22Rv1 (cell line): ENCODE data around the gene AUTS2.

Experiments used
- H3K27ac ChIP-seq: fragments of 450-650 bp; 2 replicates; pipeline ENCODE4 v1.5.1; 2017
- ZFX ChIP-seq: fragments of 450-650 bp; IDR thresholded peaks from 2 replicates; pipeline ENCODE4 v1.6.1; 2017; ENCODE audit warnings: antibody characterized with exemption, borderline replicate concordance
- TF ChIP-seq, protein P1 (sequence below): fragments of 450-650 bp; IDR thresholded peaks from 2 replicates; pipeline ENCODE4 v1.5.1; 2017; ENCODE audit warnings: mild to moderate bottlenecking

Gene AUTS2

GRCh38 chr7:69811476-69812308, 213.4 kb downstream of the AUTS2 start:
- H3K27ac ChIP-seq: no peak overlapping the region
- TF ChIP-seq ZFX: no peak
- TF ChIP-seq, protein P1, sequence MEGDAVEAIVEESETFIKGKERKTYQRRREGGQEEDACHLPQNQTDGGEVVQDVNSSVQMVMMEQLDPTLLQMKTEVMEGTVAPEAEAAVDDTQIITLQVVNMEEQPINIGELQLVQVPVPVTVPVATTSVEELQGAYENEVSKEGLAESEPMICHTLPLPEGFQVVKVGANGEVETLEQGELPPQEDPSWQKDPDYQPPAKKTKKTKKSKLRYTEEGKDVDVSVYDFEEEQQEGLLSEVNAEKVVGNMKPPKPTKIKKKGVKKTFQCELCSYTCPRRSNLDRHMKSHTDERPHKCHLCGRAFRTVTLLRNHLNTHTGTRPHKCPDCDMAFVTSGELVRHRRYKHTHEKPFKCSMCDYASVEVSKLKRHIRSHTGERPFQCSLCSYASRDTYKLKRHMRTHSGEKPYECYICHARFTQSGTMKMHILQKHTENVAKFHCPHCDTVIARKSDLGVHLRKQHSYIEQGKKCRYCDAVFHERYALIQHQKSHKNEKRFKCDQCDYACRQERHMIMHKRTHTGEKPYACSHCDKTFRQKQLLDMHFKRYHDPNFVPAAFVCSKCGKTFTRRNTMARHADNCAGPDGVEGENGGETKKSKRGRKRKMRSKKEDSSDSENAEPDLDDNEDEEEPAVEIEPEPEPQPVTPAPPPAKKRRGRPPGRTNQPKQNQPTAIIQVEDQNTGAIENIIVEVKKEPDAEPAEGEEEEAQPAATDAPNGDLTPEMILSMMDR: no peak

DNA sequence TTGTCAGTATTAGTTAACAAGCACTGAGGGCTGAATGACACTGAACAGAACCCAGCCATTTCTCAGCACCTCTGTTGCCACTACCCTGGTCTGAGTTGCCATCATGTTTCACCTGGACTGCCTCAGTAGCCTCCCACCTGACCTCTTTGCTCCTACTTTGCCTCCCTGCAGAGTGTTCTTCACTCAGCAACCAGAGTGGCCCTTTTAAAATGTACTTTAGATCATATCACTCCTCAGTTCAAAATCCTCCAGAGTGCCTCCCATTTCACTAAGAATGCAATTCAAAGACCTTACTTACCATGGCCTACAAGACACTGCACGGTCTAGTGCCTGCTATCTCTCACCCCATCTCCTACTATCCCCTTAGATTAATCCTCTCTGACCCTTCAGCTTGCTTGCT, 214.5 kb downstream of the AUTS2 start:
- TF ChIP-seq ZFX: no peak
- TF ChIP-seq, protein P1: no peak
- no peak overlapping the region for H3K27ac ChIP-seq

GRCh38 chr7:69813637-69814240, 215.5 kb downstream of the AUTS2 start:
- H3K27ac ChIP-seq: no peak overlapping the region
- TF ChIP-seq, protein P1: no peak

GRCh38 chr7:69814421-69814962, 216.2 kb downstream of the AUTS2 start:
- H3K27ac ChIP-seq: no peak overlapping the region
- TF ChIP-seq ZFX: no peak
- TF ChIP-seq, protein P1: no peak

GRCh38 chr7:69816501-69816900, 218.2 kb downstream of the AUTS2 start:
- H3K27ac ChIP-seq: no peak overlapping the region
- TF ChIP-seq, protein P1: no peak
- TF ChIP-seq ZFX: no peak

DNA sequence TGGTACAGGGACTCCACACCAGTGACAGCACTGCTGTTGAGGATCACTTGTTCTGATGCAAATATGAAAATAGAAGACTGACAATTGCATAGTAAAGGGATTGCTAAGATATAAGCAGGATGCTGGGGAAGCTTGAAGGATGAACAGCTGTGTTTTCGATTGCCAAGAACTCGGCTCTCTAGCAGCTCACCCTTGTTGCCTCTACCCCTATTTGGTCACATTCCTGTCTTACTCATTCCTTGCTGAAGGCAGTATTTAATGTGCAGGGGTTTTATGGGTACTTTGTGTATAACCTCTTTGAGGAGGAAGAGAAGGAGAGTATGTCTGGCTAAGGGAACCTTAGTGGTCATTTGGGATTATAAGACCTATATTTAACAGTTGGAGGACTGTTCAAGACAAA, 218.8 kb downstream of the AUTS2 start:
- no peak overlapping the region for H3K27ac ChIP-seq

More for the DNA sequence above, 218.8 kb downstream of the AUTS2 start:
- TF ChIP-seq, protein P1: no peak
- no peak for TF ChIP-seq ZFX
